Measurements from ENCODE around the gene ADGRA1.

Gene ADGRA1

DNA sequence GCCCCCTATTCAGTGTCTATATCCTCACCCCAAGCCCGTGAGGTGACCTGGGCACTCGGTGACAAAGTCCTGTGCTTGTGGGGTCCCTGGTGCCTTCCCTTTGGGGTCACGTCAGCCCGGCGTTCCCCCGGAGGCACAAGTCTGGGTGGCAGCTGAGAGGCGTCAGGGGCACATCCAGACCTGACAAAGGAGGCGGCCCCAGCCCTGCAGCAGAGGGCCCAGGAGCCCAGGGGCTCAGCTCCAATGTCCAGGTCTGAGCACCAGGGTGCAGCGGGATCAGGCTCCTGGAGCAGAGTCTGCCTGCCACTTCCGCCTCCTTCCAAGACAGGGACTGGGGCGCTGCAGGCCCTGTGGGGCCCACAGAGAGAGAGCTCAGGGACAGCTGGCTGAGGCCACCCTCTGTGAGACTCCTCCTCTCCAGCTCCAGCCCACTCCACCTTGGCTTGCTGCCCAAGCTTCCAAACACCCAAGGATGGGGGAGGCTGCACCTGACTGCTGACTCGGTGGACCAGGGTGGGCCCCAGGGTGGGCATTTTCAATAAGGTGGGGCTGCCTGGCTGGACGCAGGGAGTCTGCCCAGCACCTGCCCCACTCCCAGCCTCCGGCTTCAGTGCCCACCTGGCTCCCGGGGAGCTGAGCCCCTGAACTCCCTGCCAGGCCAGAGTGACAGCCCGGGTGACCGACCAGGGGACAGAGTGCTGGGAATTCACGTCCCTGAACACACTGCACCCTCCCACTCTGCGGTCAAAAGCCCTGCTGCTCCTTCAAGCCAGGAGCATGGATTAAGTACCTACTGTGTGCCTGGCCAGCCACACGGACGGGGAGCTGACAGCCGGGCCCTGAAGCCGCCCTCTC, 71.3 kb downstream of the ADGRA1 start:
- H3K9me3 ChIP-seq (ENCODE audit: insufficient read depth, low read length), result no peaks in the 10 kb centered on the region
- H3K4me3 ChIP-seq (ENCODE audit: insufficient read depth, low read length, poor library complexity, severe bottlenecking), result no peak overlapping the region
- no peaks in the 10 kb centered on the region for H3K9me2 ChIP-seq (replicated peaks; ENCODE audit: insufficient read depth, low read length)
- H4K20me1 ChIP-seq (ENCODE audit: low read depth, low read length), result no peaks in the 10 kb centered on the region
- no peak overlapping the region for H2AFZ ChIP-seq (ENCODE audit: low read depth, low read length, severe bottlenecking)
- H3K27ac ChIP-seq (ENCODE audit: low read depth, low read length), result no peak overlapping the region
- no peaks in the 10 kb centered on the region for H3K36me3 ChIP-seq (ENCODE audit: low read length)
- H3K9ac ChIP-seq (ENCODE audit: low read length), result no peak overlapping the region
- TF ChIP-seq EZH2phosphoT487 (conservative IDR thresholded peaks at IDR 0.05; ENCODE audit: low read length), result no peak
- TF ChIP-seq, protein P1, sequence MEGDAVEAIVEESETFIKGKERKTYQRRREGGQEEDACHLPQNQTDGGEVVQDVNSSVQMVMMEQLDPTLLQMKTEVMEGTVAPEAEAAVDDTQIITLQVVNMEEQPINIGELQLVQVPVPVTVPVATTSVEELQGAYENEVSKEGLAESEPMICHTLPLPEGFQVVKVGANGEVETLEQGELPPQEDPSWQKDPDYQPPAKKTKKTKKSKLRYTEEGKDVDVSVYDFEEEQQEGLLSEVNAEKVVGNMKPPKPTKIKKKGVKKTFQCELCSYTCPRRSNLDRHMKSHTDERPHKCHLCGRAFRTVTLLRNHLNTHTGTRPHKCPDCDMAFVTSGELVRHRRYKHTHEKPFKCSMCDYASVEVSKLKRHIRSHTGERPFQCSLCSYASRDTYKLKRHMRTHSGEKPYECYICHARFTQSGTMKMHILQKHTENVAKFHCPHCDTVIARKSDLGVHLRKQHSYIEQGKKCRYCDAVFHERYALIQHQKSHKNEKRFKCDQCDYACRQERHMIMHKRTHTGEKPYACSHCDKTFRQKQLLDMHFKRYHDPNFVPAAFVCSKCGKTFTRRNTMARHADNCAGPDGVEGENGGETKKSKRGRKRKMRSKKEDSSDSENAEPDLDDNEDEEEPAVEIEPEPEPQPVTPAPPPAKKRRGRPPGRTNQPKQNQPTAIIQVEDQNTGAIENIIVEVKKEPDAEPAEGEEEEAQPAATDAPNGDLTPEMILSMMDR (IDR thresholded peaks at IDR 0.05; ENCODE audit: insufficient read depth, low read length, poor library complexity, severe bottlenecking), result no peak
- no peaks in the 10 kb centered on the region for H3F3A ChIP-seq (ENCODE audit: insufficient read depth)
- H3K79me2 ChIP-seq (ENCODE audit: insufficient read depth, low read length), result no peaks in the 10 kb centered on the region
- H3K4me2 ChIP-seq (ENCODE audit: low read depth, low read length, poor library complexity, severe bottlenecking), result no peak overlapping the region
- no peaks in the 10 kb centered on the region for H3K27me3 ChIP-seq (ENCODE audit: low read length)

- Histone ChIP-seq H3K4me3 (ENCODE audit: insufficient read depth, low read length, poor library complexity, severe bottlenecking) (no peak overlapping the region), H3K27ac (ENCODE audit: low read depth, low read length) (no peak overlapping the region), H3K9ac (ENCODE audit: low read length) (no peak overlapping the region), H3K27me3 (ENCODE audit: low read length) (no peaks in the 10 kb centered on the region), H3F3A (ENCODE audit: insufficient read depth) (no peaks in the 10 kb centered on the region), H2AFZ (ENCODE audit: low read depth, low read length, severe bottlenecking) (no peak overlapping the region), H4K20me1 (ENCODE audit: low read depth, low read length) (no peaks in the 10 kb centered on the region), H3K9me3 (ENCODE audit: insufficient read depth, low read length) (no peaks in the 10 kb centered on the region), H3K79me2 (ENCODE audit: insufficient read depth, low read length) (no peaks in the 10 kb centered on the region), H3K36me3 (ENCODE audit: low read length) (no peaks in the 10 kb centered on the region), H3K4me2 (ENCODE audit: low read depth, low read length, poor library complexity, severe bottlenecking) (no peak overlapping the region), H3K9me2 (replicated peaks; ENCODE audit: insufficient read depth, low read length) (no peaks in the 10 kb centered on the region)
- TF ChIP-seq, protein P1 (IDR thresholded peaks at IDR 0.05; ENCODE audit: insufficient read depth, low read length, poor library complexity, severe bottlenecking), result no peak
- no peak for TF ChIP-seq EZH2phosphoT487 (conservative IDR thresholded peaks at IDR 0.05; ENCODE audit: low read length)
These were observed 71.9 kb downstream of the ADGRA1 start for GRCh38 chr10:133159611-133159949.

DNA sequence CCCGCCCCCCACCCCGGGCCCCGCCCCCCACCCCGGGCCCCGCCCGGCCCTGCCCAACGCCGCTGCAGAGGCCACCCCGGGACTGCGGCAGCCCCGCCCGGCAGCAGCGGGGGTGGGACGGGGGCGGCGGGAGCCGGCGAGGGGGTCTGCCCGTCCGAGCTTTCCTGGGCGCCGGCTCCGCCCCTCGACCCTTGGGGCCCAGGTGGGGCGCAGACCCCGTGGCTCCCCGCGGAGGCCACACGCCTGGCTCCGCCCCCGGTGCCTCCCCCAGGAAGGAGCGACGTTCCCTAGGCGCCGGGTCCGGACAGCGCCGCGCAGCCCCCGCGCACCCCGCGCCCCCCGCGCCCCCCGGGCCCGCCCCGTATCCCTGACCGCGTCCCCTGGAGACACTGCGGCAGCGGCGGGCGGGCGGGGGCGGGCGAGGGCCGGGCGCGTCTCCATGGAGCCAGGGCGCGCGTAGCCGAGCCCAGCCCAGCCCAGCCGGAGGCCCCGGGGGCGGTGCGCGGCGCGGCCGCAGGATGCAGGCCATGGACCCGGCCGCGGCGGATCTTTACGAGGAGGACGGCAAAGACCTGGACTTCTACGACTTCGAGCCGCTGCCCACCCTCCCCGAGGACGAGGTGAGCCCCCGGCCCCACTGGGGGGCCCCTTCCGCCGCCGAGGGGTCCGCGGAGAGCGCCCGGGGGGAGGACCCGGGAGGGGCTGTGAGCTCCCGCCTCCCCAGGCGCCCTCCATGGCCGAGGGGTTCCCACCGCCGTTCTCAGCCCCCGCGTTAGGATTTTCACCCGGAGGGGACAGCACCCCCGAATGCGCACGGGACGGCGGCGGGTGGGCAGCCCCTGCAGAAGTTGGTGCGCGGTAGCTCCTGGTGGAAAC, 72.5 kb downstream of the ADGRA1 start, which contains the start of gene KNDC1:
KNDC1 (plus strand) TSS at position 270 of the 876 bp plus-strand sequence; CDS start at position 519, 249 bp downstream.
- H3K36me3 ChIP-seq (ENCODE audit: low read length), result no peaks in the 10 kb centered on the region
- H3K9ac ChIP-seq (ENCODE audit: low read length), result no peak within 1 kb of the TSS
- H4K20me1 ChIP-seq (ENCODE audit: low read depth, low read length), result no peaks in the 10 kb centered on the region
- H3K4me3 ChIP-seq (ENCODE audit: insufficient read depth, low read length, poor library complexity, severe bottlenecking), result no peak within 1 kb of the TSS
- H3K27me3 ChIP-seq (ENCODE audit: low read length), result no peaks in the 10 kb centered on the region
- no peaks in the 10 kb centered on the region for H3K9me3 ChIP-seq (ENCODE audit: insufficient read depth, low read length)
- H2AFZ ChIP-seq (ENCODE audit: low read depth, low read length, severe bottlenecking), result no peak within 1 kb of the TSS
- TF ChIP-seq, protein P1 (IDR thresholded peaks at IDR 0.05; ENCODE audit: insufficient read depth, low read length, poor library complexity, severe bottlenecking), result no peak
- TF ChIP-seq EZH2phosphoT487 (conservative IDR thresholded peaks at IDR 0.05; ENCODE audit: low read length), result no peak
- H3K4me2 ChIP-seq (ENCODE audit: low read depth, low read length, poor library complexity, severe bottlenecking), result no peak within 1 kb of the TSS
- H3K9me2 ChIP-seq (replicated peaks; ENCODE audit: insufficient read depth, low read length), result no peaks in the 10 kb centered on the region
- no peaks in the 10 kb centered on the region for H3F3A ChIP-seq (ENCODE audit: insufficient read depth)
- H3K27ac ChIP-seq (ENCODE audit: low read depth, low read length), result no peak within 1 kb of the TSS
- no peaks in the 10 kb centered on the region for H3K79me2 ChIP-seq (ENCODE audit: insufficient read depth, low read length)
